Stimulated activated CD4-positive, alpha-beta T cell treated with anti-CD3 and anti-CD28 coated beads, Interleukin-4, amount 100 ng/mL, for 24 hours (primary cell): ENCODE measurements around the gene IL15RA.
"Not testable (repeated sequence)": the region's sequence is repeated elsewhere in the genome, so short reads cannot be mapped to it uniquely, and the experiment has no call there.

Experiments
- DNase-seq: peaks from one replicate; pipeline ENCODE4 v3.0.0-alpha.2; 2020

Gene IL15RA

DNA sequence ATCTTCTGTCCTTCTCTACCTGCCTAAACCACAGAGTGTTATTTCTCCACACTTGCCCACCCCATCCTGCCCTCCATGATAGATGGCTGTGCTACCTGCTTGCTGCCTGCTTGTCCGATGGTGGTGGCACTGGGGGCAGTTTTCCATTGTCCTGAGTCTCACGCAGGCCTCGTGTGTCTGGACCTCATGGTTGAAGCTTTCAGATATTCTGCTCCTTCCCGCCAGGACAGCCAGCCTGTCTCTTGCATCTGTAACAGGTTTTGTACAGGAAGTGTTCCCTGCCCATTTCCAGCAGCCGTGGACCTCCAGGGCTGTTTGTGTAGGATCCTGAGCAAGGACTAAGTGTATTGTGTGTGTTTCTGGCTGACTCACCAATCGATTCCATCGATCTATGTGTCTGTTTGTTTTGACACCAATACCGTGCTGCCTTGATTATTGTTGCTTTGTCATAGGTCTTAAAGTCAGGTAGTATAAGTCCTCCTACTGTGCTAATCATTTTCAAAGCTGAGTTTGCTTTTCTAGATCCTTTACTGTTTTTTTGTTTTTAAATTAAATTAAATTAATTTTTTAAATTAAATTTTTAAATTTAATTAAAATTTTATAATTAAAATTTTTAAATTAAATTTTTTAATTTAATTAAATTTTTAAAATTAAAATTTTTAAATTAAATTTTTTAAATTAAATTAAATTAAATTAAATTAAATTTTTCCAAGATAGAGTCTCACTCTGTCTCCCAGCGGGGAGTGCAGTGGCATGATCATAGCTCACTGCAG lies 8.5 kb downstream of the IL15RA start:
- DNase-seq = no peak

GRCh38 chr10:5968037-5968680 lies 9.2 kb downstream of the IL15RA start:
- no peak for DNase-seq

DNA sequence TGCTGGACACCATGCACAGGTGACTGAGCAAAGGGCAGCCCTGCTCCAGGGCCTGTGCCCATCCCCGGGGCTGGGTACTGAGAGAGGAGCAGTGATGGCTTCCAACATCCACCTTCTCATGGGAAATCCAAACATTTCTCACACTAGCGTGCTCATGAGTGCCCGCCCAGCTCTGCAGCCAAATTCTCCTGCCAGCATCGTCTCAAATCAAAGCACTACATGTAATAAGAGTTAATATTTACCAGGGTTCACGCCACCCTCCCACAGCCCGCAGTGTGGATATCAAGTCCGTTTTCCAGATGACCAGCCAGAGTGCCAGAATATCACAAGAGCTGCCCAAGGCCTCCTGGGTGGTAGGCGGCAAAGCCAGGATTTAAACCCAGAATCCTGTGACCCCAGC lies 12.1 kb downstream of the IL15RA start:
- no peak for DNase-seq

- DNase-seq = no peak
Measured at GRCh38 chr10:5964736-5965135, 12.6 kb downstream of the IL15RA start.

- no peak for DNase-seq
Measured at GRCh38 chr10:5963591-5963990, 13.8 kb downstream of the IL15RA start.

DNA sequence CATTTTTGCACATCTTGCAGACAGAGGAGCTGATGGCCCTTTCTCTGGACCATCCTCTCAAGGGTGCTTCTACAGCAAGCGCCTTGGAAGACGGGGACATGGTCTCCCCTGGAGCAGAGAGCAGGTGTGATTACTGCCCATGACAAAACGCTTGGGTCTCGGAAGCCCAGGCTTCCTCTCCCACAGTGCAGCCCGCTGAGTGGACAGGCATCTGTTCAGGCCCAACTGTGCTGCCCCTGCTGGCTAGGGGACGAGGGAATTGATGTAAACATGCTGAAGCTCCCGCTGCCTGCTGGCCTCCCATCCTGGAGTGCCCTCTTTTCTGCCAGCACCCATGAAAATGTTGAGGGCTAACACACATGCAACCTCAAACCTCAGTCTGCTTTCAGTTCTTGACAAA lies 14.3 kb downstream of the IL15RA start:
- DNase-seq = no peak

DNA sequence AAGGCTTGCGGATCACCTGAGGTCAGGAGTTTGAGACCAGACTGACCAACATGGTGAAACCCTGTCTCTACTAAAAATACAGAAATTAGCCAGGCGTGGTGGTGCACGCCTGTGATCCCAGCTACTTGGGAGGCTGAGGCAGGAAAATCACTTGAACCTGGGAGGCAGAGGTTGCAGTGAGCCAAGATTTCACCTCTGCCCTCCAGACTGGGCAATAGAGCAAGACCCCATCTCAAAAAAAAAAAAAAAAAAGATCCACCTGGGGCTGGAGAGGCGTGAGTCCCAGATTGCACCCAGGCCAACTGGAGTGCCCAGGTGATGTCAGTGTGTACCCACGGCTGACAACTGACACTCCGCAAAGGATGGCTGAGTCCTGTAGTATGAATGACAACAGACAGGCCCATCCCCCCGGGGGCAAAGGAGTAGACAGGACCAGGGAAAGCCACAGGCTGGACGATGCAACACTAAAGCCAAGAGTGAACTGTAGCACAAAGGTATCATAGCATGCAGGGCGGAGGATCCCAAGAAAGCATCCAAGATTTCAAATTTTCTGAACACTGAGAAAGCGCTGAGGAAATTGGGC lies 14.9 kb downstream of the IL15RA start:
- DNase-seq = not testable (repeated sequence)

DNA sequence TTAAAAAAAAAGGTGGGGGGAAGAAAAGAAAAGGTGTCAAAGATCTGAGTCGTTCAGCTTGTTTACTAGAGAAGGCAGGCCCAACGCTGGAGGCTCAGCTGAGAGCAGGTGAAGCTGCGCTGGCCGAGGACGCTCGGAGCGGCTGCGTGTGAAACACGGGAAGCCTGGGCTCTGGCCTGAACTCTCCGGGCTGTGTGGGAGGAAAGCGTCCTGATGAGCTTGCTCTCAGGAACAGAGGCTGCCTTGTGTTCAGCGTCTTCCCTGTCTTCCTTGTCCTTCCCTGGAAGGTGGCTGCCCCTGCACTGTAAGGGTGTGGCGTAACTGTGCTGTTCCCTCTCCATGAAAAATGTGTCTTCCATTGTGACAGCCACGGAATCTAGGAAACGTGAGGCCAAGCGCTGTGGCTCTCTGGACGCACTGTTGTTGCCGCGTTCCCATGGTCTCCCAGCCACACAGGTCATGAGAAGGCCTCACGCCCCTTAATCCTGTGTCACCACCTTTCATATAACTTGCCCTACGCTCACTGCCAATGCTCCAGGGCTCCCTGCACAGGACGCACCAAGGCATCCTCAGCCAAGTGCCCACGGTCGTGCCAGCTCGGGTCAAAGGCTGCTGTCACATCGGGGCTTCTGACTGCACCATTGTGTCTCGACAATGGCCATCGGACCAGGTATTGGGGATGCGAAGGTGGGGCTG lies 15.8 kb downstream of the IL15RA start:
- no peak for DNase-seq

DNA sequence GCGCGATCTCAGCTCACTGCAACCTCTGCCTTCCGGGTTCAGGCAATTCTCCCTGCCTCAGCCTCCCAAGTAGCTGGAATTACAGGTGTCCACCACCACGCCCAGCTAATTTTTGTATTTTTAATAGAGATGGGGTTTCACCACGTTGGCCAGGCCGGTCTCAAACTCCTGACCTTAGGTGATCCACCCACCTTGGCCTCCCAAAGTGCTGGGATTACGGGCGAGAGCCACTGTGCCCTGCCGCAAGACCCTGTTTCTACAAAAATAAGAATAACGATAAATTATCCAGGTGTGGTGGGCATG lies 16.4 kb downstream of the IL15RA start:
- DNase-seq = not testable (repeated sequence)

GRCh38 chr10:5960070-5960972 lies 17.0 kb downstream of the IL15RA start:
- DNase-seq = no peak

DNA sequence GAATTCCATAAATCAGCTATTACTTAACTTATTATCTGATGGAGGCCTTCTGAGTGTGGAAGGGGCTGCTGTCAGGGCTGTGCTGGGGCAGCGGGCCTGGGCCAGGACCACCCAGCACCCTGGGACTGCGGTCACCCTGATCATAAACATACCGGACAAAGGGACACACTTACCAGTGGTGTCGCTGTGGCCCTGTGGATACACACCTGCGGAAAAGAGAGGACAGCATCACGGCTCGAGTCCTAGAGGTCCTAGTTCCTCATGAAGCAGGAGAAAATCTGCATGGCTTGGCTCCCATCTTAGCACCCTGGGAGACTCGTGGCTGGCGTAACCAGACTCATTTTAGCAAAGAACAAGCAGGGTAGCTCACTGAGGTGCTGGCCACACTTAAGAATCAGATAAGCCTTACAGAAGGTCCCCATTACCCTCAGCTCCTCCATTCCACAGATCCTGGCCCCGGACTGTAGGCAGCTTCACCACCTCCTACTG lies 17.7 kb downstream of the IL15RA start:
- no peak for DNase-seq

DNA sequence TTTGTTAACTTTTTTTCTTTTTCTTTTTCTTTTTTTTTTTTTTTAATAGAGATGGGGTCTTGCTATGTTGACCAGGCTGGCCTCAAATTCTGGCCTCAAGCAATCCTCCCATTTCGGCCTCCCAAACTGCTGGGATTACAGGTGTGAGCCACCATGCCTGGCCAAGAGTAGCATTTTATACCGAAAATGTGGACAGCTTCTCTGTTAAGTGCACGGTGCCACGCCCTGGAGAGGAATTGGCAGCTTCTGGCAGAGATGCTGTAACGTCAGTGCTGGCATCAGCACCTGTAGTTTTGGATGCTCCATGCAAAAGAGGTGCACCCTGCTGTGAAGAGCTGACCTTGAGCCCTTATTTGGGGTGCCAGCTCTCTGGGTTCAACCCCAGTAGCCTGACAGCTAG lies 18.2 kb downstream of the IL15RA start:
- no peak for DNase-seq

DNA sequence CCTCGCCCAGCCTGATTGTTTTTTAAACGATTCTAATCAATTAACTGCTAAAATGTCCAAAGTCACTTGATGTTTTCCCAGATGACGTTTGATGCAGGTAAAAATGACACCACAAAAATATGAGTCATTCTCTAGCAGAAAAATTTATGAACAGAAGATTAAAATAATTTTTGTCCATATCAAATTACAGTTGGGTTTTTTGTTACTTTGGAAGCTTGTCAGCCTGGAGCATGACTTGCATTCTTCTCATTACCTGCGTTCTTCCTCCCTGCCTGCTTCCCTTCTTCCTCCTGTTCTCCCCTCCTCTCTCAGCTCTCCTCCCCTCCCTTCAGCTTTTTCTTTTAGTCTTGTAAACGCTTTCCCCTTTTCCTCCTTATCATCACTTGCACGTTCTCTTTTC lies 18.7 kb downstream of the IL15RA start:
- no peak for DNase-seq

DNA sequence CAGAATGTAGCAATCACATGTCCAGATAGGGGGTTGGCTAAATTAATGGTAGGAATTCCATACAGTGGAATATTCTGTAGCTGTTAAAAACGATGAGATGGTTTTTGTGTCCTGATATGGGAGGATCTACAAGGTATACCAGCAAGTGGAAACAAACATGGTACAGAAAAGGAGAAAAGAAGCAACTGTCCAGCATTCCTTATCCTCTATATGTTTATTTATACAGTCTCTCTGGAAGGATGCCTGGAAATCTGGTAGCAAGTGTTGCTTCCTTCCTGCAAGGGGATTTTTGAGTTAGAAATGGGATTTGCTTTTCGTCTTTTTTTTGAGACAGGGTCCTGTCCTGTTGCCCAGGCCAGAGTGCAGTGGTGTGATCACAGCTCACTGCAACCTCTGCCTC lies 19.3 kb downstream of the IL15RA start:
- DNase-seq = no peak

GRCh38 chr10:5956146-5956936 lies 21.0 kb downstream of the IL15RA start:
- no peak for DNase-seq

GRCh38 chr10:5953676-5954075 lies 23.7 kb downstream of the IL15RA start:
- DNase-seq = no peak

DNA sequence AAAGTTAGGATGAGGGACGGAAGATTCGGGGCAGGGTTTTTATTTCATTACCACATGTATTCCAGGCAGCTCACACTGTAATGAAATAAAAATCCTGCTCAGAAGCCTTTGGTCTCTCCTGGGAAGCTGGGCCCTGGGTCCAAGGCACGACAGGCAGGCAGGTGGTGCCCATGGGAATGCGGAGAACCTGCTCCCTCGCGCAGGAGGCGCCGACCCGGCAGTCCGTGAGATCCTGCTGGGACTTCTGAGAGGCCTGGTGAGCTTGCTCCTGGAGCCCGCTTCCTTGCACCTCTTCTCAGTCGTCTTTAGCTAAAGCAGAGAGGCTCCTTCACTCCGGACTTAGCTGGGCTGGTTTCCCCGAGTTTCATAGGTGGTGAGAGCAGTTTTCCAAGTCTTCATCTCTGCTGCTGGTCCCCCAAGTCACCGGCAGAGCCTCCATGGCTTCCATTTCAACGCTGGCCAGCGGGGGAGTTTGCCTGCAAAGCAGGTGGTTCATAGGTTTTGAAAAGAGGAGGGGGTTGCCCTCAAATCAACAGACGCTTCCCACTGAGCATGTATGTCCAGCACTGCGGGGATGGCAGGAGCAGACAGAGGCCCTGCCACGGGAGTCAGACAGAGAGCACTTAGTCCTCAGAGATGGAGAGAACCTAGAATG lies 24.5 kb downstream of the IL15RA start:
- DNase-seq = no peak

DNA sequence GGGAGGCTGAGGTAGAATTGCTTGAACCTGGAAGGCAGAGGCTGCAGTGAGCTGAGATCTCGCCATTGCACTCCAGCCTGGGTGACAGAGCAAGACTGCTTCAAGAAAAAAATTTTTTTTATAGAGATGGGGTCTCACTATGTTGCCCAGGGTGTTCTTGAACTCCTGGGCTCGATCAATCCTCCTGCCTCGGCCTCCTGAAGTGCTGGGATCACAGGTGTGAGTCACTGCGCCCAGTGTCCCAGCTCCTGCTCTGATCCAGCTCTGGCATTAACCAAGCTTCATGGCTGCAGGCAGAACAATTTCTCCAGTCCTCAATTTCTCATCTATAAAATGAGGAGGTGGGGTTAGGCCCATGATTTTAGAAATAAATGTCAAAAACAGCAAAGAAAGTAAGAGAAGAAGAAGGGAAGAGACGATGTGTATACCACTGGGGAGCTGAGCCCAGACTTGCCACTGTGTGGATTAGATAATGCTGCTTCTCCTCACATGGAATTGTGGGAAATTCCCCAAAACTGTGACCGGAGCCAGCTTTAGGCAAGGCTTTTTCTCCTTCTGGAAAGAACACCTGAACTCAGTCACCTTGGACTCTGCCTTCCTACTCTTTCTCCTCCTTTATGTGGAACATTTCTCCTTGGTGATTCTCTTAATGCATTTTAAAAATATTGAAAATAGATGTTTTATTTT lies 25.5 kb downstream of the IL15RA start:
- DNase-seq = no peak

GRCh38 chr10:5951167-5951711 lies 26.1 kb downstream of the IL15RA start:
- no peak for DNase-seq
